NCI-H2081 treated with DMSO at 0.1 percent for 48 hours (cell line): Measurements from ENCODE around the gene R3HDM2.

ENCODE experiments used
- DNase-seq: peaks from one replicate; lab custom pipeline; 2025; lab: John Stamatoyannopoulos, UW

R3HDM2 gene

DNA sequence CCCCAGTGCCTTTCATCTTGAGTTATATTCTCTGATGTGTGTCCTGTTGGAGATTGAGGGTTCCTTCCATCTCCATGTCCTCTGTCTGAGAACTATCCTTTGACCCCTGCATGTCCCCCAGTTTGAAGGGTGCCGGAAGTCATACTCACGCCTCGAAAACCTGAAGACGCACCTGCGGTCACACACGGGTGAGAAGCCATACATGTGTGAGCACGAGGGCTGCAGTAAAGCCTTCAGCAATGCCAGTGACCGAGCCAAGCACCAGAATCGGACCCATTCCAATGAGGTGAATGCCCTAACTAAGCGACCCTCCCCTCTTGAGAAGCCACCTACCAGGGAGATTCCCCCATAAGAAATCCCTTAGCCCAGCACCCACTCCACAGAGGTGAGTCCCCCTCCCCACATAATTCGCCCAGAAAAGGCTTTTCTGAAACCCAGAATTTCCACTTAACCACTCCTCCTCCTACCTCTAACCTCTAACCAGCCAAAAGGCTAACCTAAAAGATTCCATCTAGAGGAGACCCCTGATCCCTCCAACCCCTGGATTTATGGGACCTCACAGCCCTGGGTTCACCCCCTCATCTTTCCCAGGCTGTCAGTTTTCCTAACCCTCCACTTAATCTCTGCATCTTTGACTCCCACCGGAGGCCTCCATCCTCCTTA, 36.5 kb upstream of the R3HDM2 start:
- no peak for DNase-seq

DNA sequence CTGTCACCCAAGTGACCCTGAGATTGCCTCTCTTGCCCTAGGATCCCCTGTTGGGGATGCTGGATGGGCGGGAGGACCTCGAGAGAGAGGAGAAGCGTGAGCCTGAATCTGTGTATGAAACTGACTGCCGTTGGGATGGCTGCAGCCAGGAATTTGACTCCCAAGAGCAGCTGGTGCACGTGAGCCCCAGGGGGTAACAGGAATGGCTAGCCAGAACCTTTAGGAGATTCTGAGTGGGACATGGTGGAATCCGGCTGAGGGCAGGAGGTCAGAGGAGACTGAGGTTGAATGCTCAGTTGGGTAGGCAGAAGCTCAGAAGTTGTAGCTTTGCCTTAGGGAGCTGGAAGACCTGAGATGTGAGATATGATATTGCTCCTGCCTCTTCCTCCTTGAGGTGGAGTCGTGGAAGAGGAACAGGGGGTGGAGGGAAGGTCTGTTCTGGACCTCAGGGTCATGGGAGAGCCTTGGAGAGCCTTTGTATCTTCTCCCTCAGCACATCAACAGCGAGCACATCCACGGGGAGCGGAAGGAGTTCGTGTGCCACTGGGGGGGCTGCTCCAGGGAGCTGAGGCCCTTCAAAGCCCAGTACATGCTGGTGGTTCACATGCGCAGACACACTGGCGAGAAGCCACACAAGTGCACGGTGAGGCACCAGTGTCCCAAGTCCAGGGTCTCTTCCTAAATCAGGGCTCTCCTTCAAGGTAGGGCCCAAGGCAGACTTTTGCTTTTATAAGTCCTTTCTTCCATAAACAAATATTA, 35.1 kb upstream of the R3HDM2 start:
- no peak for DNase-seq

GRCh38 chr12:57465030-57465746, 34.3 kb upstream of the R3HDM2 start:
- no peak for DNase-seq

- DNase-seq: no peak
Observed at GRCh38 chr12:57464569-57464968, 33.7 kb upstream of the R3HDM2 start.

DNA sequence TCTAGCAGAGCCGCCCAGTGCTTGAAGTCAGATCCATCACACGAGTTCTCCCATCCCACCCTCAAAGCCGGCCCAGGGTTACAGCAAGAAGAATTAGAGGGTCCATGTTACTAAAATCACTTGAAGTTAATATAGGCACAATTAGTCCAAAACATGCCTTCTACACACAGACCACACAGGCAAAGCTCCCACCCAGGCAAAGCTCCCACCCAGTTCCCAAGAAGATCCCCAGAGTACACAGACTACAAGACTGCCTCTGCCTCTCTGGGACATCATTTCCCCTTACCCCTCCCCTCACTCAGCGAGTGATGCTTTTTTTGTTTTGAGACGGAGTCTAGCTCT, 32.0 kb upstream of the R3HDM2 start:
- DNase-seq: no peak

GRCh38 chr12:57462251-57462911, 31.5 kb upstream of the R3HDM2 start:
- peak; percentile 39 for DNase-seq

GRCh38 chr12:57461917-57462250, 31.0 kb upstream of the R3HDM2 start:
- no peak for DNase-seq

DNA sequence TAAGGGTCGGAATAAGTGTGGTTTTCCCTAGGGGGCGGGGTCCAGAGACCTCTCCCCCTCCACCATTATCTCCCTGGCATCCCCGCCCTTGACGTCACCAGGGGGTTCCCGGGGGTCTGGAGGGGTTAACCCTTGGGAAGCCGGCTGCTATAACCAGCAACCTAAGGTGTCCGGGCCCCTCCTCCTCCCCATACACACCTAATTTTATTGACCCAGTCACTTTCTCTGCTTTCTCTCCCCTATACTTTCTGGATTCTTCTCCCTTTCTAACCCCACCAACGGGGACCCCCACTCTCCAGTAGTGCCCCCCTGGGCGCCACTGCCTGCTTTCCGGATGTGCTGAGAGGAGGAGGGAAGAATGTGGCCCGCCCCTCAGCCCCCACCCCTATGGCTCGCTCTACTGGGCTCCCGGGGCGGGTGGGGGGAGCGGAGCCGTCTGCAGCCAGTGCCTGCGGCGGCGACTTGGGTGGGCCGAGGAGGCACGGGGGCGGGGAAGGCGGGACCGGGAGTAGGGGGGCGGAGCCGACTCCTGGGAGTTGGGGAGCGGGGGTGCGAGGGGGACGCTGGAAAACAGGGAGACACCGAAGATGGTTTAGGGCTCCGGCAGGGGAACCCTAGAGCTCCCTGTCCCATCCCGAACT, 30.6 kb upstream of the R3HDM2 start:
- no peak for DNase-seq

GRCh38 chr12:57460841-57461275, 30.0 kb upstream of the R3HDM2 start:
- no peak for DNase-seq

- DNase-seq: no peak
Observed at GRCh38 chr12:57460468-57460784, 29.6 kb upstream of the R3HDM2 start.

DNA sequence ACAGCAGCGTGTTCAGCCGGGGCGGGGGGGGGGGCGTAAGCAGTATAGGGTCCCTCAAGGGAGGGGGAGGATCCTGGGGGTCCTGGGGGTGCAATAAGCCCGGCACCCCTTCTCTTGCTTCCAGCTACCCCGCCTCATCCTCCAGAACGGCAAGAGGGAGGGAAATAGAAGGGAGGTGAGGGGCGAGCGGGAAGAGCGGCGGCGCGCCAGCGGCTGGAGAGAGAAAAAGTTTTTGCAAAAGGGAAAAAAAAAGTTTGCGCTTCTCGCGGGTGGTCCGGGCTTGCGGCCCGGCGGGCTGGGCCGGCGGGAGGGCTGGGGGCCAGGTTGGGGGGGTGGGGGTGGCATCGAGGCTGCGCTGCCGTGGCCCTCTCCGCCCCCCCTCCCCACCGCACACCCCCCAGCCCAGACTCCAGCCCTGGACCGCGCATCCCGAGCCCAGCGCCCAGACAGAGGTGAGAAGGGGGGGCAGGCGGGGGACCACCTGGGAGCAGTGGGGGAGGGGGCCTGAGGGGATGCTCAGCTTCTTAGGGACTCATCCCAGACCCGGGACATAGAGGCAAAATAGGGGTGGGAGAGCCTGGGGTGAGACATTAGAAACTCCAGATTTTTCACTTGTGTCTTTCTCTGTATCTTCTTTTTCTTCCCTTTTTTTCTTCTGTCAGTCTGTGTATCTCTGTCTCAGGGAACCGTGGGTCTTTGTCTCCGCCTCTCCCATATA, 29.1 kb upstream of the R3HDM2 start, which contains the start of gene GLI1:
GLI1 (plus strand) TSS at position 36 of the 718 bp plus-strand sequence. CDS start 3,907 bp downstream, outside the sequence.
- DNase-seq: no peak

GRCh38 chr12:57459055-57459749, 28.4 kb upstream of the R3HDM2 start:
- peak; percentile 70 for DNase-seq

- no peak for DNase-seq
Observed at GRCh38 chr12:57458665-57459054, 27.8 kb upstream of the R3HDM2 start.

DNA sequence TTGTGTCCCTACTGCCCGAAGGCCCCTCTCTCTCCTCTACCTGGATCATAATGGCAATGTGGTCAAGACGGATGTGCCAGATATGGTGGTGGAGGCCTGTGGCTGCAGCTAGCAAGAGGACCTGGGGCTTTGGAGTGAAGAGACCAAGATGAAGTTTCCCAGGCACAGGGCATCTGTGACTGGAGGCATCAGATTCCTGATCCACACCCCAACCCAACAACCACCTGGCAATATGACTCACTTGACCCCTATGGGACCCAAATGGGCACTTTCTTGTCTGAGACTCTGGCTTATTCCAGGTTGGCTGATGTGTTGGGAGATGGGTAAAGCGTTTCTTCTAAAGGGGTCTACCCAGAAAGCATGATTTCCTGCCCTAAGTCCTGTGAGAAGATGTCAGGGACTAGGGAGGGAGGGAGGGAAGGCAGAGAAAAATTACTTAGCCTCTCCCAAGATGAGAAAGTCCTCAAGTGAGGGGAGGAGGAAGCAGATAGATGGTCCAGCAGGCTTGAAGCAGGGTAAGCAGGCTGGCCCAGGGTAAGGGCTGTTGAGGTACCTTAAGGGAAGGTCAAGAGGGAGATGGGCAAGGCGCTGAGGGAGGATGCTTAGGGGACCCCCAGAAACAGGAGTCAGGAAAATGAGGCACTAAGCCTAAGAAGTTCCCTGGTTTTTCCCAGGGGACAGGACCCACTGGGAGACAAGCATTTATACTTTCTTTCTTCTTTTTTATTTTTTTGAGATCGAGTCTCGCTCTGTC, 26.1 kb upstream of the R3HDM2 start:
- DNase-seq: no peak

GRCh38 chr12:57456145-57456700, 25.4 kb upstream of the R3HDM2 start:
- no peak for DNase-seq

GRCh38 chr12:57455374-57456144, 24.7 kb upstream of the R3HDM2 start:
- no peak for DNase-seq

GRCh38 chr12:57454566-57455373, 23.9 kb upstream of the R3HDM2 start, which contains the start of gene INHBE:
Gene INHBE (plus strand): TSS chr12:57455307. CDS start chr12:57455537, 230 bp downstream.
- no peak for DNase-seq

DNA sequence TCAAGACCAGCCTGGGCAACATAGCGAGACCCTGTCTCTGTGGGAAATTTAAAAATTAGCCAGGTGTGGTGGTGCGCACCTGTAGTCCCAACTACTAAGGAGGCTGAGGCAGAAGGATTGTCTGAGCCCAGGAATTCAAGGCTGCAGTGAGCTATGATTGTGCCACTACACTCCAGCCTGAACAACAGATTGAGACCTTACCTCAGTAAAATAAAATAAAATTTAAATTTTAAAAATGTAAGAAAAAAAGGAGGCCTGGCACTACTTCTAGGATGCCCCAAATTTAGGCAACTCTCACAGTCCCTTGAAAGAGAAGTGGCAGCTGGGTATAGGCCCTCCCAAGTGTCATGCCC, 23.3 kb upstream of the R3HDM2 start:
- no peak for DNase-seq
